ENCODE measurements around the gene SESN1.

The SESN1 gene

DNA sequence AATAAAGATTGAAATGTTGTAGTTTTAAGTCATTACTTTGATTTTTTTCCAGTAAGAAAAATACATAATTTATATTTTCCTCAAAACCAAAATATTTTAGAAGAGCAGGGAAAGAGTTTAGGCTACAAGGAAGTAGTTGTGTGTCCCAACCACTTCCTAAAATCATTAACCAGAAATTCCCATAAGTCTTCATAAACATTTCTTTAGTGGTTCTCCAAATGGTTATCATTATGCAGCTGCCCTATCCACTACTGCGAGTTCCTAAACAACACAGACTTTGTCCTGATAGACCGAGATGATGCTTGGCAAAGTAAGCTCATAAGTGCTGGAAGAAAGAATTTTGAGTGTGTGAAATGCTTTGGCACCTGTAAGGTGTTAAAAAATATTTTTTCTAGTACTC, 152.8 kb downstream of the SESN1 start:
- no peak for DNase-seq (ENCODE audit: low read depth in 3 of 3, low spot score in 1 of 3)

DNA sequence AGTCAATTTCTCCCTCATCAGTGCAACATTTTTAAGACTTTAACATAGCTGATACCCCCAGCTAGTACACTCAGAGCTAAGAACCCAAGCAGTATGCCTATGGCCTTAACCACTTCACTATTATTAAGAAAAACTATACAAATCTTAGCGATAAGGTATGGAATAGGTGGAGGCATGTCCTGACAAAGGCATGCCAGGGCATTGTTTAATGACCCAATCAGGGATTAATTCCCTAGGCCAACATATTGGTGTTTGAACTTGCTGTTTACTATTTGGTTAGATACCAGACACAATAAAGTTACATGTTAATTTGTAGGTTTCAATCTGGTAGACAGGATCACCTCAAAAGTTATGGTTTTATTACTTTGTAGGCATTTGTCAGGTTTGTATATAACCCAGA, 153.4 kb downstream of the SESN1 start:
- DNase-seq (ENCODE audit: low read depth in 3 of 3, low spot score in 1 of 3) = no peak

DNA sequence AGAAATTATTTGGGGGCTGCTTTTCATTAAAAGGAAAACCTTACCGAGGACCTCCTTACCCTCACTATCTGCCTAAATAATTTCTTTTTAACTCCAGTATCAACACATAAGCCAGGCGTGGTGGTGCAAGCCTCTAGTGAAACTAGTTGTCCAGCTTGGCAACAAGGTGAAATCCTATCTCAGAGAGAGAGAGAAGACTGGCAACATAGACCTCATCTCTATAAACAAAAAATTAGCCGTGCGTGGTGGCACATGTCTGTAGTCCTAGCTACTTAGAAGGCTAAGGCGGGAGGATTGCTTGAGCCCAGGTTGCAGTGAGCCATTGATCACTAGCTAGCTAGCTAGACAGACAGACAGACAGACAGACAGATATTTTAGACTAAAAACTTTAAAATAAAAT, 153.9 kb downstream of the SESN1 start:
- DNase-seq (ENCODE audit: low read depth in 3 of 3, low spot score in 1 of 3) = no peak

DNA sequence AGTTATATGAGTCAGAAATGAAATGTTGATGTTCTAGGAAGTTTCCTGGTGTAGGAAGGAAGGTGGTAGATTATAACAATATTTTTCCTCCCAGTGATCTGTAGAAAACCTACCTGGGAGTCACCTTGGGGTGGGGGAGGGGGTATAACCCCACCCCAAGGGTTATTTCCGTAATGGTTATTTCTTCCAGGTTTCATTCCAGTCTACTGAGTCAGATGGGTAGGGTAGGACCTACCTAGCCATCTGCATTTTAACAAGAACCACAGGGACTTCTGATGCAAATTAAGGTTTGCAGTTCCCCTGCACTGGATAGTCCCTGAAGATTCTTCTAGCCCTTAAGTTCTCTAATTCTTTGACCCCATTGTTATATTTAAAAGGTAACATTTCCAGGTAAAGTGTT, 157.5 kb downstream of the SESN1 start:
- DNase-seq (ENCODE audit: low read depth in 3 of 3, low spot score in 1 of 3) = no peak

Measured in stimulated activated CD4-positive, alpha-beta T cell treated with anti-CD3 and anti-CD28 coated beads, TNF-alpha, amount 100 ng/mL, for 1 hour (primary cell).